Endothelial cell of umbilical vein (primary cell): Measurements from ENCODE around the gene TECPR2. TPM values are rescaled to one million over a fixed set of nuclear protein-coding genes. Genes with fewer than 3 reads are reported as not detected.
A peak's percentile ranks its signal among the peaks of the same experiment; 100 is the strongest.

Source experiments
- BruUV-seq: library from RNA; stranded (reverse); fragments of 400-500 nt; replicated peaks from 2 replicates; lab custom pipeline; 2021; lab: Mats Ljungman, UMichigan
- CTCF ChIA-PET: fragments of 300-600, 350-600 bp; sonication (Branson Sonifier 250); formaldehyde crosslinking; loops from one replicate; lab custom pipeline; 2021; ENCODE audit warnings: antibody characterized with exemption, inconsistent platforms; lab: Charles Lee
- POLR2A ChIA-PET: fragments of 300-600, 350-600 bp; sonication (Branson Sonifier 250); formaldehyde crosslinking; loops from one replicate; lab custom pipeline; 2021; ENCODE audit warnings: antibody characterized with exemption, inconsistent platforms; lab: Charles Lee
- DNase-seq: peaks from one replicate; pipeline ENCODE4 v3.0.0-alpha.2; 2011; ENCODE audit warnings: low read depth, low spot score
- FAIRE-seq: peaks from 2 replicates; lab custom pipeline; 2011; peaks lifted over from hg19 to GRCh38; lab: Jason Lieb, UNC
- H2AFZ ChIP-seq: 2 replicates; pipeline ENCODE4 v1.6.0; 2012; ENCODE audit warnings: low read depth, low read length, control low read depth, inconsistent platforms
- H3K27ac ChIP-seq: 2 replicates; pipeline ENCODE4 v1.5.1; 2011; ENCODE audit warnings: low read depth, mild to moderate bottlenecking, control low read depth, low read length, moderate library complexity; ENCODE audit not compliant: insufficient read depth
- H3K27me3 ChIP-seq, 2 experiments: 2 replicates each; pipeline versions ENCODE4 v1.6.0 to v1.6.1; 2011; ENCODE audit warnings: low read length in 2 of 2, mixed read lengths in 1 of 2; ENCODE audit not compliant: control insufficient read depth in 2 of 2, insufficient read depth in 2 of 2
- H3K36me3 ChIP-seq, 2 experiments: 2 replicates in 1 of 2; 3 replicates in 1 of 2; pipeline ENCODE4 v1.5.1; 2011; ENCODE audit warnings: low read length in 2 of 2, mild to moderate bottlenecking in 1 of 2, moderate library complexity in 1 of 2; ENCODE audit not compliant: control insufficient read depth in 2 of 2, insufficient read depth in 2 of 2; ENCODE audit errors: extremely low read depth in 1 of 2
- H3K4me1 ChIP-seq: 3 replicates; pipeline ENCODE4 v1.5.1; 2011; ENCODE audit warnings: mild to moderate bottlenecking, low read length; ENCODE audit not compliant: control insufficient read depth, insufficient read depth; ENCODE audit errors: extremely low read depth
- H3K4me2 ChIP-seq: 2 replicates; pipeline ENCODE4 v1.6.1; 2011; ENCODE audit warnings: low read length, control low read depth, mixed read lengths; ENCODE audit not compliant: insufficient read depth
- H3K4me3 ChIP-seq, 3 experiments: fragments of 200-600 bp in 1 of 3; sonication (generic), shearing (Covaris generic) in 1 of 3; replicated peaks in 1 of 3; 2 replicates each; pipeline ENCODE4 v1.5.1; 2011 to 2016; ENCODE audit warnings: control low read depth in 3 of 3, low read length in 3 of 3, mild to moderate bottlenecking in 2 of 3, inconsistent platforms in 1 of 3, low read depth in 1 of 3, moderate library complexity in 1 of 3; ENCODE audit not compliant: insufficient read depth in 1 of 3
- H3K79me2 ChIP-seq: 2 replicates; pipeline ENCODE4 v1.6.0; 2012; ENCODE audit warnings: low read length, inconsistent platforms; ENCODE audit not compliant: control insufficient read depth, insufficient read depth
- H3K9ac ChIP-seq: replicated peaks from 2 replicates; pipeline ENCODE3; 2011; ENCODE audit warnings: low read length, control low read depth; ENCODE audit not compliant: insufficient read depth; ENCODE audit errors: extremely low read depth
- H3K9me1 ChIP-seq: replicated peaks from 3 replicates; pipeline ENCODE4 v1.6.0; 2011; ENCODE audit warnings: mild to moderate bottlenecking, low read length; ENCODE audit not compliant: control insufficient read depth, insufficient read depth; ENCODE audit errors: extremely low read depth
- H3K9me3 ChIP-seq: replicated peaks from 2 replicates; pipeline ENCODE4 v1.5.1; 2012; ENCODE audit warnings: low read length, inconsistent platforms; ENCODE audit not compliant: control insufficient read depth, insufficient read depth
- H4K20me1 ChIP-seq: replicated peaks from 2 replicates; pipeline ENCODE3; 2011; ENCODE audit warnings: mild to moderate bottlenecking, low read length; ENCODE audit not compliant: control insufficient read depth, insufficient read depth; ENCODE audit errors: extremely low read depth
- CTCF ChIP-seq, 2 donors: IDR thresholded peaks; 1 replicate in 1 of 2; 2 replicates in 1 of 2; pipeline ENCODE4 v1.5.1; 2011; ENCODE audit warnings: low read length in 2 of 2, mild to moderate bottlenecking in 2 of 2, moderate library complexity in 2 of 2, control low read depth in 1 of 2, inconsistent platforms in 1 of 2, low read depth in 1 of 2; ENCODE audit not compliant: insufficient read depth in 1 of 2; ENCODE audit errors: extremely low read depth in 1 of 2
- EZH2 ChIP-seq: IDR thresholded peaks from 2 replicates; pipeline ENCODE4 v1.6.1; 2012; ENCODE audit warnings: borderline replicate concordance, low read depth, mild to moderate bottlenecking, moderate library complexity, low read length, inconsistent platforms; ENCODE audit not compliant: severe bottlenecking
- FOS ChIP-seq: IDR thresholded peaks from 2 replicates; pipeline ENCODE4 v1.6.1; 2011; ENCODE audit warnings: mild to moderate bottlenecking, low read length, moderate library complexity, borderline replicate concordance; ENCODE audit not compliant: insufficient read depth
- GATA2 ChIP-seq: IDR thresholded peaks from 2 replicates; pipeline ENCODE4 v1.7.0; 2011; ENCODE audit warnings: low read depth, mild to moderate bottlenecking, moderate library complexity, mixed read lengths, low read length; ENCODE audit not compliant: insufficient read length, insufficient read depth
- POLR2A ChIP-seq: IDR thresholded peaks from 2 replicates; pipeline ENCODE4 v1.6.1; 2012; ENCODE audit warnings: low read depth, mild to moderate bottlenecking, control low read depth, low read length
- POLR2AphosphoS5 ChIP-seq: IDR thresholded peaks from 2 replicates; pipeline ENCODE4 v1.6.1; 2012; ENCODE audit warnings: low read depth, mild to moderate bottlenecking, control low read depth, low read length, moderate library complexity; ENCODE audit not compliant: insufficient read depth
- dilution Hi-C: fragments of 300-500 bp; cut with MboI; formaldehyde crosslinking; loops from one replicate; pipeline ENCODE4 v1.15.0; 2019; ENCODE audit warnings: low sequenced_read_pairs; ENCODE audit not compliant: extremely low pct_ligation_motif_present
- intact Hi-C: fragments of 100-400 bp; cut with micrococcal nuclease; formaldehyde crosslinking; loops from one replicate; pipeline ENCODE4 v1.10.0; 2022
- polyA plus RNA-seq, 4 experiments: library from polyadenylated mRNA; depleted of rRNA in 3 of 4; stranded (reverse) in 3 of 4; unstranded in 1 of 4; fragments of >200 nt; gene quantifications; 2 replicates each; pipeline versions ENCODE4 v1.2.1 to v1.2.3, GENCODE V29; 2011 to 2012; ENCODE audit warnings: missing spikeins in 1 of 4
- total RNA-seq: library from RNA; stranded (reverse); gene quantifications from 2 replicates; pipeline ENCODE4 v1.2.3, GENCODE V29; 2021

The TECPR2 gene
- total and polyA plus RNA-seq, 2 donors (not counting 3 experiments of a cell fraction or from before 2014, with no cell fraction given), result 8.9 to 21.5 TPM

GRCh38 chr14:102434647-102435175 lies 72.0 kb downstream of the TECPR2 start:
- dilution Hi-C loops, result no loop called here
- FAIRE-seq, result no peak
- intact Hi-C loops, result no loop called here
- Histone ChIP-seq H4K20me1 (no peaks in the 10 kb centered on the region), H3K9me3 (no peaks in the 10 kb centered on the region), H3K4me2 (no peak overlapping the region), H3K27me3 (no peaks in the 10 kb centered on the region), H3K4me1 (peaks cover 2% of the 10 kb centered on the region), H3K9ac (no peak overlapping the region), H3K4me3 (no peak overlapping the region), H2AFZ (no peak overlapping the region), H3K9me1 (no peaks in the 10 kb centered on the region), H3K79me2 (no peaks in the 10 kb centered on the region), H3K36me3 (peaks cover 4 to 18% of the 10 kb centered on the region in 2 experiments), H3K27ac (no peak overlapping the region)
- POLR2A ChIA-PET, result interaction anchor here (0.6 kb wide), 1 partner anchor 650 kb away, joined by 4 read pairs; the partner anchor contains the start of gene LBHD2
- TF ChIP-seq GATA2, result no peak
- CTCF ChIA-PET, result interaction anchor here (1.4 kb wide), 1 partner anchor 81 kb away, joined by 3 read pairs; no protein-coding TSS in a partner anchor
- BruUV-seq, result no TSS peak
- DNase-seq, result no peak

GRCh38 chr14:102437997-102438915 lies 75.5 kb downstream of the TECPR2 start:
- H3K4me3 ChIP-seq, result peak overlapping the region in 1 of 3 experiments; percentile 13
- ChIA-PET CTCF (interaction anchor here (0.6 to 4.6 kb wide), 40 partner anchors 8 to 512 kb away, joined by 3 to 66 read pairs (median 5); partner anchors contain the start of genes ANKRD9, CINP, TECPR2 and ZNF839), POLR2A (no interaction called here)
- DNase-seq, result peak; percentile 73
- no peaks in the 10 kb centered on the region for H3K27me3 ChIP-seq
- H2AFZ ChIP-seq, result peak overlapping the region; percentile 71
- no peaks in the 10 kb centered on the region for H3K9me1 ChIP-seq
- dilution Hi-C loops, result no loop called here
- FAIRE-seq, result peak; percentile 84
- peaks cover 6 to 26% of the 10 kb centered on the region in 2 experiments for H3K36me3 ChIP-seq
- no peak overlapping the region for H3K9ac ChIP-seq
- BruUV-seq, result no TSS peak
- no peaks in the 10 kb centered on the region for H3K9me3 ChIP-seq
- H3K79me2 ChIP-seq, result no peaks in the 10 kb centered on the region
- intact Hi-C loops, result loop anchor here (1.0 to 2.0 kb wide), 5 partner anchors 71 to 479 kb away; partner anchors contain the start of gene ANKRD9
- no peaks in the 10 kb centered on the region for H4K20me1 ChIP-seq
- H3K4me1 ChIP-seq, result peaks cover 2% of the 10 kb centered on the region
- no peak overlapping the region for H3K27ac ChIP-seq
- peak overlapping the region; percentile 83 for H3K4me2 ChIP-seq
- no peak for TF ChIP-seq EZH2
- TF ChIP-seq POLR2A, result no peak
- TF ChIP-seq CTCF (IDR thresholded peaks at IDR 0.05; ENCODE audit: extremely low read depth in 1 of 2, insufficient read depth in 1 of 2, low read depth in 1 of 2, low read length in 2 of 2), result peak; percentile 79 to 84
- no peak for TF ChIP-seq GATA2
- TF ChIP-seq POLR2AphosphoS5, result peak; percentile 19
- TF ChIP-seq FOS, result no peak
